OCI-LY1 (cell line): ENCODE measurements around the gene TEX9.

Source experiments
- H2AFZ ChIP-seq: fragments of 200-600 bp; sonication (generic), shearing (Covaris generic); 2 replicates; pipeline ENCODE4 v1.6.0; 2014; ENCODE audit warnings: antibody characterized with exemption, mild to moderate bottlenecking, low read length
- H3F3A ChIP-seq: fragments of 200-600 bp; sonication (generic), shearing (Covaris generic); 2 replicates; pipeline ENCODE4 v1.6.0; 2014; ENCODE audit warnings: mild to moderate bottlenecking, antibody characterized with exemption, low read length, moderate library complexity; ENCODE audit not compliant: insufficient read depth
- H3K27ac ChIP-seq: fragments of 200-600 bp; sonication (generic); 2 replicates; pipeline ENCODE4 v1.5.1; 2014; ENCODE audit warnings: low read length, mixed run types, mild to moderate bottlenecking, low read depth; ENCODE audit not compliant: poor library complexity, severe bottlenecking
- H3K27me3 ChIP-seq: fragments of 200-600 bp; sonication (generic); 2 replicates; pipeline ENCODE4 v1.6.0; 2014; ENCODE audit warnings: antibody characterized with exemption, mild to moderate bottlenecking, low read length, moderate library complexity; ENCODE audit not compliant: insufficient read depth
- H3K36me3 ChIP-seq: fragments of 200-600 bp; sonication (generic); 2 replicates; pipeline ENCODE4 v1.6.1; 2014; ENCODE audit warnings: mild to moderate bottlenecking, antibody characterized with exemption, low read length, moderate library complexity, mixed read lengths; ENCODE audit not compliant: insufficient read depth
- H3K4me1 ChIP-seq: fragments of 200-600 bp; sonication (generic); 2 replicates; pipeline ENCODE4 v1.5.1; 2014; ENCODE audit warnings: mild to moderate bottlenecking, low read length, moderate library complexity; ENCODE audit not compliant: insufficient read depth, severe bottlenecking
- H3K4me2 ChIP-seq: fragments of 200-600 bp; sonication (generic), shearing (Covaris generic); 2 replicates; pipeline ENCODE4 v1.6.1; 2014; ENCODE audit warnings: low read length
- H3K4me3 ChIP-seq: fragments of 200-600 bp; sonication (generic); 2 replicates; pipeline ENCODE4 v1.5.1; 2014; ENCODE audit warnings: low read length, low read depth, mild to moderate bottlenecking, mixed read lengths; ENCODE audit not compliant: poor library complexity, severe bottlenecking
- H3K79me2 ChIP-seq: fragments of 200-600 bp; shearing (Covaris generic); 2 replicates; pipeline ENCODE4 v1.6.1; 2016; ENCODE audit warnings: mixed run types, low read length, mixed read lengths; ENCODE audit not compliant: insufficient read depth
- H3K9ac ChIP-seq: fragments of 200-600 bp; sonication (generic), shearing (Covaris generic); 2 replicates; pipeline ENCODE4 v1.6.1; 2014; ENCODE audit warnings: mild to moderate bottlenecking, low read length, mixed read lengths
- H3K9me2 ChIP-seq: fragments of 200-600 bp; sonication (generic), shearing (Covaris generic); 2 replicates; pipeline ENCODE4 v1.6.1; 2014; ENCODE audit warnings: low read depth, mild to moderate bottlenecking, low read length, mixed read lengths
- H3K9me3 ChIP-seq: fragments of 200-600 bp; shearing (Covaris generic); 2 replicates; pipeline ENCODE4 v1.6.1; 2014; ENCODE audit warnings: low read length, mixed read lengths
- H4K20me1 ChIP-seq: fragments of 200-600 bp; sonication (generic), shearing (Covaris generic); 2 replicates; pipeline ENCODE4 v1.6.0; 2016; ENCODE audit warnings: mild to moderate bottlenecking, low read length; ENCODE audit not compliant: insufficient read depth
- CTCF ChIP-seq: fragments of 200-600 bp; sonication (generic), shearing (Covaris generic); IDR thresholded peaks from 2 replicates; pipeline ENCODE4 v1.5.1; 2017; ENCODE audit warnings: mild to moderate bottlenecking, antibody characterized with exemption, low read length, moderate library complexity, mixed read lengths
- EZH2 ChIP-seq: fragments of 200-600 bp; sonication (generic), shearing (Covaris generic); IDR thresholded peaks from 2 replicates; pipeline ENCODE4 v1.8.0; 2017; ENCODE audit warnings: borderline replicate concordance, mixed run types, mild to moderate bottlenecking, antibody characterized with exemption, low read length, moderate library complexity, mixed read lengths

The TEX9 gene

GRCh38 chr15:56327721-56328502 is 37.3 kb upstream of the TEX9 start:
- Histone ChIP-seq H3K36me3 (no peaks in the 10 kb centered on the region), H3K27me3 (no peaks in the 10 kb centered on the region), H3K9me2 (no peaks in the 10 kb centered on the region), H3K4me3 (no peak overlapping the region), H3K4me2 (no peak overlapping the region), H3K9ac (no peak overlapping the region), H3K4me1 (no peaks in the 10 kb centered on the region), H3K79me2 (no peaks in the 10 kb centered on the region), H2AFZ (no peak overlapping the region), H3F3A (no peaks in the 10 kb centered on the region), H3K9me3 (no peaks in the 10 kb centered on the region), H4K20me1 (no peaks in the 10 kb centered on the region), H3K27ac (no peak overlapping the region)
- no peak for TF ChIP-seq EZH2
- no peak for TF ChIP-seq CTCF

- Histone ChIP-seq H4K20me1 (no peaks in the 10 kb centered on the region), H3K27me3 (no peaks in the 10 kb centered on the region), H3K4me3 (no peak overlapping the region), H3K4me1 (no peaks in the 10 kb centered on the region), H3K79me2 (no peaks in the 10 kb centered on the region), H3K9me3 (no peaks in the 10 kb centered on the region), H3F3A (no peaks in the 10 kb centered on the region), H3K36me3 (no peaks in the 10 kb centered on the region), H3K9ac (no peak overlapping the region), H3K9me2 (no peaks in the 10 kb centered on the region), H3K27ac (no peak overlapping the region), H2AFZ (no peak overlapping the region), H3K4me2 (no peak overlapping the region)
- TF ChIP-seq CTCF (no peak), EZH2 (no peak)
Observed at GRCh38 chr15:56337084-56337725, 28.0 kb upstream of the TEX9 start.

- Histone ChIP-seq H3K9me3 (no peaks in the 10 kb centered on the region), H3K79me2 (no peaks in the 10 kb centered on the region), H3K27me3 (no peaks in the 10 kb centered on the region), H3F3A (no peaks in the 10 kb centered on the region), H3K4me2 (no peak overlapping the region), H3K36me3 (no peaks in the 10 kb centered on the region), H3K9me2 (no peaks in the 10 kb centered on the region), H2AFZ (no peak overlapping the region), H3K9ac (no peak overlapping the region), H3K4me1 (no peaks in the 10 kb centered on the region), H4K20me1 (no peaks in the 10 kb centered on the region), H3K4me3 (no peak overlapping the region), H3K27ac (no peak overlapping the region)
- no peak for TF ChIP-seq CTCF
- no peak for TF ChIP-seq EZH2
Observed at GRCh38 chr15:56339594-56339993, 25.6 kb upstream of the TEX9 start.
